Measurements from ENCODE around the gene KCNK7.

- TF ChIP-seq CTCF (IDR thresholded peaks at IDR 0.05; ENCODE audit: insufficient read depth, low read depth, low read length): no peak
- no peak for TF ChIP-seq EZH2 (IDR thresholded peaks at IDR 0.05; ENCODE audit: insufficient read depth, low read length)
These were observed 29.8 kb downstream of the KCNK7 start for GRCh38 chr11:65565624-65566453.

All from astrocyte (in vitro differentiated cells and primary cell).